SJCRH30 (cell line): Measurements from ENCODE around the gene DMAP1. TPM values are rescaled to one million over a fixed set of nuclear protein-coding genes. Genes with fewer than 3 reads are reported as not detected.

ENCODE experiments used
- DNase-seq, 2 experiments: peaks; one replicate each; pipeline ENCODE4 v3.0.0-alpha.2; 2015 to 2020
- H3K27ac ChIP-seq: fragments of 250-450 bp; sonication (Bioruptor Pico); 2 replicates; pipeline ENCODE4 v1.5.1; 2020; ENCODE audit warnings: mild to moderate bottlenecking, moderate library complexity
- H3K27me3 ChIP-seq: fragments of 250-450 bp; sonication (Bioruptor Pico); 2 replicates; pipeline ENCODE4 v1.5.1; 2020; ENCODE audit warnings: mild to moderate bottlenecking, moderate library complexity
- H3K36me3 ChIP-seq: fragments of 250-450 bp; sonication (Bioruptor Pico); 2 replicates; pipeline ENCODE4 v1.5.1; 2020; ENCODE audit warnings: mild to moderate bottlenecking, moderate library complexity
- H3K4me1 ChIP-seq: fragments of 250-450 bp; sonication (Bioruptor Pico); 2 replicates; pipeline ENCODE4 v1.5.1; 2020; ENCODE audit warnings: mild to moderate bottlenecking, moderate library complexity
- H3K4me3 ChIP-seq: fragments of 250-450 bp; sonication (Bioruptor Pico); 2 replicates; pipeline ENCODE4 v1.5.1; 2020; ENCODE audit warnings: mild to moderate bottlenecking, moderate library complexity
- H3K9me3 ChIP-seq: fragments of 250-450 bp; sonication (Bioruptor Pico); replicated peaks from 2 replicates; pipeline ENCODE4 v1.5.1; 2020; ENCODE audit warnings: mild to moderate bottlenecking, moderate library complexity
- total RNA-seq: library from RNA; depleted of rRNA; stranded (reverse); fragments of >200 nt; shearing (Covaris generic); gene quantifications from 2 replicates; pipeline ENCODE4 v1.2.3, GENCODE V29; 2014

DMAP1 gene
- total RNA-seq, 1 experiment from 2014 or later, result 34.0 TPM

GRCh38 chr1:44259090-44259489 is 45.8 kb downstream of the DMAP1 start:
- H3K27me3 ChIP-seq, result no peaks in the 10 kb centered on the region
- no peaks in the 10 kb centered on the region for H3K9me3 ChIP-seq
- no peaks in the 10 kb centered on the region for H3K36me3 ChIP-seq
- no peak for DNase-seq
- H3K27ac ChIP-seq, result no peak overlapping the region
- no peak overlapping the region for H3K4me3 ChIP-seq
- no peaks in the 10 kb centered on the region for H3K4me1 ChIP-seq

- Histone ChIP-seq H3K4me1 (no peaks in the 10 kb centered on the region), H3K4me3 (no peak overlapping the region), H3K27ac (no peak overlapping the region), H3K27me3 (no peaks in the 10 kb centered on the region), H3K36me3 (no peaks in the 10 kb centered on the region), H3K9me3 (no peaks in the 10 kb centered on the region)
- DNase-seq, result no peak
Measured at GRCh38 chr1:44260792-44261170, 47.5 kb downstream of the DMAP1 start.

GRCh38 chr1:44261171-44261817 is 48.0 kb downstream of the DMAP1 start:
- Histone ChIP-seq H3K27ac (no peak overlapping the region), H3K4me3 (no peak overlapping the region), H3K9me3 (no peaks in the 10 kb centered on the region), H3K36me3 (no peaks in the 10 kb centered on the region), H3K4me1 (no peaks in the 10 kb centered on the region), H3K27me3 (no peaks in the 10 kb centered on the region)
- no peak for DNase-seq

- Histone ChIP-seq H3K9me3 (no peaks in the 10 kb centered on the region), H3K27me3 (no peaks in the 10 kb centered on the region), H3K27ac (no peak overlapping the region), H3K36me3 (no peaks in the 10 kb centered on the region), H3K4me1 (no peaks in the 10 kb centered on the region), H3K4me3 (no peak overlapping the region)
- no peak for DNase-seq
Measured at GRCh38 chr1:44261962-44262361, 48.7 kb downstream of the DMAP1 start.

GRCh38 chr1:44262414-44262813 is 49.1 kb downstream of the DMAP1 start:
- Histone ChIP-seq H3K9me3 (no peaks in the 10 kb centered on the region), H3K36me3 (no peaks in the 10 kb centered on the region), H3K27me3 (no peaks in the 10 kb centered on the region), H3K4me3 (no peak overlapping the region), H3K4me1 (no peaks in the 10 kb centered on the region), H3K27ac (no peak overlapping the region)
- DNase-seq, result no peak

- Histone ChIP-seq H3K4me3 (no peak overlapping the region), H3K9me3 (no peaks in the 10 kb centered on the region), H3K4me1 (no peaks in the 10 kb centered on the region), H3K36me3 (no peaks in the 10 kb centered on the region), H3K27me3 (no peaks in the 10 kb centered on the region), H3K27ac (no peak overlapping the region)
- DNase-seq, result no peak
Measured at GRCh38 chr1:44262816-44263567, 49.7 kb downstream of the DMAP1 start.

- H3K4me1 ChIP-seq, result no peaks in the 10 kb centered on the region
- no peaks in the 10 kb centered on the region for H3K27me3 ChIP-seq
- H3K27ac ChIP-seq, result no peak overlapping the region
- H3K36me3 ChIP-seq, result no peaks in the 10 kb centered on the region
- DNase-seq, result no peak
- H3K9me3 ChIP-seq, result no peaks in the 10 kb centered on the region
- no peak overlapping the region for H3K4me3 ChIP-seq
Measured at GRCh38 chr1:44263568-44264450, 50.5 kb downstream of the DMAP1 start.

- Histone ChIP-seq H3K27me3 (no peaks in the 10 kb centered on the region), H3K4me3 (no peak overlapping the region), H3K36me3 (no peaks in the 10 kb centered on the region), H3K9me3 (no peaks in the 10 kb centered on the region), H3K4me1 (no peaks in the 10 kb centered on the region), H3K27ac (no peak overlapping the region)
- no peak for DNase-seq
Measured at GRCh38 chr1:44264451-44264771, 51.1 kb downstream of the DMAP1 start.

- Histone ChIP-seq H3K27ac (no peak overlapping the region), H3K4me1 (no peaks in the 10 kb centered on the region), H3K9me3 (no peaks in the 10 kb centered on the region), H3K4me3 (no peak overlapping the region), H3K36me3 (no peaks in the 10 kb centered on the region), H3K27me3 (no peaks in the 10 kb centered on the region)
- DNase-seq, result no peak
Measured at GRCh38 chr1:44265656-44266358, 52.5 kb downstream of the DMAP1 start.

GRCh38 chr1:44266400-44267344 is 53.4 kb downstream of the DMAP1 start:
- H3K36me3 ChIP-seq, result no peaks in the 10 kb centered on the region
- no peaks in the 10 kb centered on the region for H3K9me3 ChIP-seq
- no peaks in the 10 kb centered on the region for H3K27me3 ChIP-seq
- no peak for DNase-seq
- no peak overlapping the region for H3K27ac ChIP-seq
- no peaks in the 10 kb centered on the region for H3K4me1 ChIP-seq
- no peak overlapping the region for H3K4me3 ChIP-seq

GRCh38 chr1:44267438-44267837 is 54.2 kb downstream of the DMAP1 start:
- H3K4me3 ChIP-seq, result no peak overlapping the region
- H3K27ac ChIP-seq, result no peak overlapping the region
- no peaks in the 10 kb centered on the region for H3K36me3 ChIP-seq
- no peak for DNase-seq
- H3K9me3 ChIP-seq, result no peaks in the 10 kb centered on the region
- H3K4me1 ChIP-seq, result no peaks in the 10 kb centered on the region
- H3K27me3 ChIP-seq, result no peaks in the 10 kb centered on the region

GRCh38 chr1:44268054-44268453 is 54.8 kb downstream of the DMAP1 start:
- no peaks in the 10 kb centered on the region for H3K36me3 ChIP-seq
- no peak overlapping the region for H3K4me3 ChIP-seq
- H3K9me3 ChIP-seq, result no peaks in the 10 kb centered on the region
- H3K4me1 ChIP-seq, result no peaks in the 10 kb centered on the region
- no peak for DNase-seq
- H3K27ac ChIP-seq, result no peak overlapping the region
- H3K27me3 ChIP-seq, result no peaks in the 10 kb centered on the region
